Stimulated activated CD8-positive, alpha-beta memory T cell treated with anti-CD3 and anti-CD28 coated beads, Interleukin-12 subunit alpha, Interleukin-12 subunit beta, amount 100 ng/mL, for 4 hours (primary cell): ENCODE results near the gene SLC30A10.
"Not testable (repeated sequence)": the region's sequence is repeated elsewhere in the genome, so short reads cannot be mapped to it uniquely, and the experiment has no call there.

Experiments used
- DNase-seq: peaks from one replicate; pipeline ENCODE4 v3.0.0-alpha.2; 2020; ENCODE audit warnings: low read depth

The SLC30A10 gene

GRCh38 chr1:219927298-219927955 lies 930 bp downstream of the SLC30A10 start:
- no peak for DNase-seq

GRCh38 chr1:219926363-219926998 lies 1.9 kb downstream of the SLC30A10 start:
- no peak for DNase-seq

DNA sequence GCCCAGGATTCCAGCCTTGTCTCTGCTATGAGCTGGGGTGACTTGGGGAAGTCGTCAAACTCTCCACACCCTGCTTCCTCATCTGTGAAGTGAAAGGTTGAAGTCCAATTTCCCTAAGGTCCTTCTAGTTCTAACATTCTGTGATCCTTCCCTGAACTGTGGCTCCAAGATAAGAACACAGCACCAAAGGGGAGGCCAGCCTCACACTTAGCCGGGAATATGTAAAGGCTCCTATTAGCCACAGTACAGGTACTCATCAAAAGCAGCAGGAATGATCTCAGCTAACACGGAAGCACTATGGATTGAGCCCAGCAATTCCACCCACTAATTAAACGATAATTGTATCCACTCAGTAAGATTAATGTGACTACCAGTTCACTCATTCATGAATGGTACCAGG lies 4.0 kb downstream of the SLC30A10 start:
- DNase-seq, result no peak

GRCh38 chr1:219917851-219918466 lies 10.4 kb downstream of the SLC30A10 start:
- no peak for DNase-seq

GRCh38 chr1:219917281-219917680 lies 11.1 kb downstream of the SLC30A10 start:
- no peak for DNase-seq

DNA sequence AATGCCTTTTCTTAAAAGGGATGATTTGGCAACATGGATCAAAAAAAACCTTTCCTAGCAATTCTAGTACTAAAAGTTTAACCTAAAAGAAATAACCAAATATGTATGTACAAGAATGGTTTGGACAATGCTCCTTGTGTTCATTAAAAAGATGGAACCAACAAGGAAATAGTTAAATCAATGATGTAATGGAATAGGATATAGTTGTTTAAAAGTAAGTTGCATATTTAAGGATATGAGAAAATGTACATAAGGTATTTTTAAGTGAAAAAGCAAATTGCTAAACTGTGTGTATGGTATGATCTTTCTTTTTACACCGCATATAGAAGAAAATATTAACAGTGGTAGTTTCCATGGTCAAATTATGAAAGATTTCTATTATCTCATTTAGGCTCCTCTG lies 12.1 kb downstream of the SLC30A10 start:
- DNase-seq, result no peak

DNA sequence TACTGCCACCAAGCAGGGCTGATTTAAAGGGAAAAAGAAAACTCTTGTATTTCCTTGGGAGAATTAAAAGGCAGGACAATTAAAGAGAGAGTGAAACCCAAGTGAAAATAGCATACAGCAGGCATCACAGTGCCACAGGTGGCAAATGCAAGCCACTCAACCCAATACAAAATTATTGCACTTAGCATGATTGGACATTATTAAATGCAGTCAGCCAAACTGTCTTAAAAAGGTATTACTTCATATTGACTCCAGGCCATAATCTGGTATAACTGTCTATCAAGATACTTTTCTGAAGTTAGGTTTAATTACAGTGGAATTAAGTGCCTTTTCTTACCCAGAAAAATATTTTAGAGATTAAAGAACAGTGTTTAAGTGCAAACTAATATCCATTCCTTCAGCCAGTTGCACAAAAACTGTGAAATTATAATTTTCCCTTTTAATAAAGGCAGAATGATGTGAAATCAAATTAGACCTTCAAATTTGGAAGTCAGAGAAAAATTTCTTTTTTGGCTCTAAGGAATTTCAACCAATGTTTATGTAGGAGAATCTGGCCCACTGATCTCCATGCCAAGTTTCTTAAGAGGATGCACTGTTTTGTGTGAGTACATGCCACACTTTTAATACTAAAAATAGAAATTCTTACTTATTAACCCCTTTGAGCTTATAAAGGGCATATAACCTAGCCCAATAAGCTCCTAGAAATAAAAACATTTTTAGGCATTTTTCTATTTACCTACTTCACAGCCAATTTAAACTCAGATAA lies 15.2 kb downstream of the SLC30A10 start:
- no peak for DNase-seq

DNA sequence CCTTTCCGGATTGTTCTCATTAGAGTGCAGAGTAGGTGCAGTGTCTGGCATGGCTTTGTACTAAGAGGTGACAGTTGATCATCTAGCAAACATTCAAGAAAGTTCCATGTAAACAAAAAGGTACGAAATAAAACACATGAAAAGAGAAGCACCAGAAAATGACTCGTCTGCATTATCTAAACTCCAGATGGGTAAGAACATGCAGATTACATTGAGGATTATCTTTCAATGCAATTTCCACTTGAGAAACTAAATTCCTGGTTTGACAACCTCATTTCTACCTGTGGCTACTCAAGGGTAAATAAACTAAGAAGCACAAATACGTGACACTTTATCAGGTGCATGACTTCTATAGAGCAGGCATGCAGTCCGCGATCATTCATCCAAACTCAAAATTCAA lies 17.6 kb downstream of the SLC30A10 start:
- no peak for DNase-seq

DNA sequence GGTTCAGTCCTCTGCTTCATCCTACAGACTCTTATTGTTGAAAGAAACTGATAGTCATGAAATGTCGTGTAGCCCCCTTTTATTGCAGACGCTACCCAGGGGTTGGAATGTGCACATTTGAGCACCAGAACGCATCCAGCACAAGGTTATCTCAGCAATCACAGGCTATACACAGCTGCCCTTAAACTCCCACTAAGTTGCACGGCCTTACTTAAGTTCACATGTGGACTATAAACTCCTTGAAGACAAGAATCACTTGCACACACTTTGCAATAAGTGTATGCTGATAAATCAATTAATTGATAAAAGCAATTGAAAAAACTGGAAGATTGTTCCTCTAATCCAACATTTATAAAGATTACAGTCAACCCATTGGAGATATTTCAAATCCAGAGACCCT lies 18.9 kb downstream of the SLC30A10 start:
- DNase-seq, result no peak

DNA sequence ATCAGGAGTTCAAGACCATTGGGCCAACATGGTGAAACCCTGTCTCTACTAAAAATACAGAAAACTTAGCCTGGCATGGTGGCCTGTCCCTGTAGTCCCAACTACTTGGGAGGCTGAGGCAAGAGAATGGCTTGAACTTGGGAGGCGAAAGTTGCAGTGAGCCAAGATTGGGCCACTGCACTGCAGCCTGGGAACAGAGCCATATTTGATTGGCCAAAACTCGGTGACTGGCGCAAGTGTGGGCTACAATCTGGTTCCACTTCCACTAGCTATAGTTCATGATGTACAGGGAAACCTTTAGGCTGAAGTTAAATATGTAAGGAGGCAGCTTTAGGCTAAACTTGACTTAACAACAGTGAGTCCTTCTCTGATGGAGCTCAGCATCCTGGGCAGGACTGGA lies 20.2 kb downstream of the SLC30A10 start:
- no peak for DNase-seq

DNA sequence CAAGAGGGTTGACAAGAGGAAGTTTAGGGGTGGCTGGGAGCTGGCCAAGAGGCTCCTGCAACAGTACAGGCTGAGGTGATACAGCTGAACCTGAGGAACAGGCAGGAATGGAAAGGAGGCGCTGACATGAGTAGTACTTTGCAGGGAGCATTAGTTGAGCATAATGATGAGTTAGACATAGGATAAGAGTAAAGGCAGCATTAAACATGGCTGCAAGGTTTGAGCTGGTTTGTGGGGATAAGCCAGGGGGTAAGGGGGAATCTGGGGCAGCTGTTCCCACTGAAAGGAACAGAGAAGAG lies 20.6 kb downstream of the SLC30A10 start:
- no peak for DNase-seq

DNA sequence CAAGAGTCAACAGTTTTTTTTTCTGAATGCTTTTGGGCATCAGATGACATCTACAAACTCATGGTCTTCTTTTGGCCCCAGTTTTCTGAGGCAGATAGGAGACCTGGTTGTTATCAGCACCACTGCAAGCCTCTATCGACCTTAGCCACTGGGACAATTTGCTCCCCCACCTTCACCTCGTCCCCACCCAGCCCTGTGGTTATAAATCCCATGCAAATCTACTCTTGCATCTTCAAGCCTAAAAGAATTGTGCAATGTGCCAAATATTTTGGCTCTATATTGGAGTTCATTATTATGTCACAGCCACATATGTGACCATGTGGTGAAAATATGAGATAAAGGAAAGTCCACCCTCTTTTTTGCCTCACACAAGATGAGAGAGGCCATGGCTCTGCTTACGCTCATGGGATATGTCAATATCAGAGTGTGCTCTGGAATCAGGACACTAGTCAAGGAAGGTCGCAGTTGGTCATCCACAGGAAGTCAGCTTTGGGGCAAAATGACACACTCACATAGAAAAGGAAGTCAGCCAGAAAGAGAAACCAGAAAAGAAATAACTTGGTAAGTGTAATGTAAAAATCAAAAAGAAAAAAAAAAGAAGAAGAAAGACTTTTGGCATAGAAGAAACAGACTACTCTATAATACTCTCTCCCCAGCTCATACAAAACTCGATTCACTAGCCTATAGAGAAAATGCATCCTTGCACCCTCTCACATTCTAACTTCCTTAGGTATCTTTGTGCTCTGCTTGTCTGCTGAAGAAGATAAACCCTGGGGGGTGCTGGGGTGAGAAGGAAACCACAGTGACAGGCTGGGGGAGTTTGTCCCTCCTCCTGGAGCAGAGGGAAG lies 21.2 kb downstream of the SLC30A10 start:
- DNase-seq, result no peak

DNA sequence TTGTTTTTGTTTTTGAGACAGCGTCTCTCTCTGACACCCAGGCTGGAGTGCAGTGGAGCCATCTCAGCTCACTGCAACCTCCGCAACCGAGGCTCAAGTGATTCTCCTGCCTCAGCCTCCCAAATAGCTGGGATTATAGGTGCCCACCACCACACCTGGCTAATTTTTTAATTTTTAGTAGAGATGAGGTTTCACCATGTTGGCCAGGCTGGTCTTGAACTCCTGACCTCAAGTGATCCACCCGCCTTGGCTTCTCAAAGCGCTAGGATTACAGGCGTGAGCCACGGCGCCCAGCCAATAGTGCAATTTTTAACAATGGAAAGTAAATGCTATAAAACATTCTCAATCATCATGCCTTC lies 21.8 kb downstream of the SLC30A10 start:
- not testable (repeated sequence) for DNase-seq

DNA sequence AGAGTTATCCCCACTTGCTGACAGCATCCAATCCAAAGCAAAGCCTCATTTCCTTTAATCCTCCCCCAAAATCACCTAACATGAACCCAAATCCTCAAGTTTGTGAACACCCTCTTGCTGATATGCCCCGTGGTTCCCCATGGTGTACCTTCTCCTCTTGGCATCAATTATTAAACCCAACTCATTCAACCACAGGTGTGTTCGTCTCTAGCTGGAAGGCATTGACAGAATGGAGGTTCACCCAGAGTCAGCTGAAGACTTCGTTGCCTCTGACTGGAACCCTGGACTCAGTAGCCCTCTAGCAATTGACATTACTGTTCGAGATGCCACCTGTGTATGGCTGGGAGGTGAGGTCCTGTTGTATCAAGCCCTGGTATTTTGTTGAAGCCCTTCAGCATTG lies 22.8 kb downstream of the SLC30A10 start:
- DNase-seq, result no peak

GRCh38 chr1:219904934-219905333 lies 23.4 kb downstream of the SLC30A10 start:
- no peak for DNase-seq

DNA sequence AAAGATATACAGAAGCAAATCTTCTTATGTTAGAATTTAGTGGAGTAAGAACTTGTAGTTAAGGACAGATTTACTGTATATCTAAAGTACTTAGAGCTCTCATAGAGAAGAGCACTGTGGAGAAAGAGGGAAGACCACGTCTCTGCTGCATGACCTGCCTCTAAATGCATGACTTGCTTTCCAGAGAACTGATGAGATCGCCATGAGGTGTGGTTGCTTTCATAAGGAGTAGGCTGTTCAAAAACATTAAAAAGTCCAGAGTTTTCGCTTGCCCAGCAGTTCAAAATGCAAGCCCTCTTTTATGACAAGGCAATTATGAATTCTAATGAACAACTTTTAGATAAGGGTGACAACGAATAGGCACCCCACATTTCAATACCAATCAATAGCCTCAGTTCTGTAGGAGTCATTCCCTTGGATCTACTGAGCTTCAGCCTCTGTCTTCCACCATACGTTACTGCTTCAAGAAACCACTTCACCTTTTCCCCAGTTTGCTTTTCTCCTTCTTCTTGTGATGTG lies 24.9 kb downstream of the SLC30A10 start:
- no peak for DNase-seq

DNA sequence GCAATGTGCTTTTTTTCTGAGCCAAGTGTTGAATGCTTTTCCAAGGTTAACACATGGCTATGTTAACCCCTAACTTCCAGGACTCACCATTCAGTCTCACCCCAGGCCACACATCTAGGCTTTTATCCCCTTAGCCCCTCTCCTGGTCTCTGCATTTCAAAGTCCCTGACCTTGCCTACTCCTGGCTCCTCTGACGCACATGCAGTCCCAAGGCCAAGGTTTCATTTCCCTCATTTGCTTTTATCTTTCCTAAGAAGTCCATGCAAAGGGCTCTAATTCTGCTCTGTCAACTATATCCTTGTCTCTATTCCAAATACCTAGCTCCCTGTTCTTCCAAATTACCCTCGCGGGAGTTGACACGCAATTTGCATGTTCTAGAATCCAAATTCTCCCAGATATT lies 25.4 kb downstream of the SLC30A10 start:
- no peak for DNase-seq

GRCh38 chr1:219900882-219901281 lies 27.5 kb downstream of the SLC30A10 start:
- no peak for DNase-seq

GRCh38 chr1:219900201-219900600 lies 28.2 kb downstream of the SLC30A10 start:
- DNase-seq, result no peak

DNA sequence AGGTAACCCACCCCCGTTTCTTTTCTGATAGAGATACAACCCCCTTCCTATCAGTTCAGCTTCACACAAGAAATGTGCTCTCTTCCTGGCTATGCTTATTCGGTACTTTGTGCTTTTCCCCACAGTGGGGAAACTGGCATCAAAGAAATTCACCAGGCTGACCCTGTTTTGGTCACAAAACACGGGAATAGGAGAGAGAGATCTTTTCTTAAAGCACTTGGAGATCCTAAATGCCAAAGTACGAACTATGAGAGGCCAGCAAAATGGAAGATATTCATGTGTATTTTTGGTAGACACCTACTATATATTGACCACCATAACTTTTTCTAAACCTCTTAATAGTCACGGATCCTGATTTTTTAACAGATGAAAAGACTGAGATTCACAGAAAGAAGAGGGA lies 30.0 kb downstream of the SLC30A10 start:
- no peak for DNase-seq

DNA sequence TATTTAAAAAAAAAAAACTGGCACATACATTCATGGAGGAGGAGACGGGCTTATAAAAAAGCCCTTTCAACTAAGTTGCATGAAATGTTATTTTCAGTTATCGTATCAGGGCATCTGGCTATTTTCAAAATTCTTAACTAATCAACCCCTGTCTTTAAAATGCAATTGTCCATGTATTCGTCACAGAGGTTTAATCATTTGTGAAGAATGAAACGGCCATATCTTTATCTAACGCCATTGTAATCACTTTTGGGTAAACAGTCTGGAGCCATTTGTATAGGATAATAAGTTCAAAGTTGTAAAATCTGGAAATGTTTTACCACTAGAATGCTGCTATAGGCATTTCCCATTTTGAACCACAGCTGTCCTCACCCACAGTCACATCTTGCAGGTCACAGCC lies 30.4 kb downstream of the SLC30A10 start:
- DNase-seq, result no peak

- not testable (repeated sequence) for DNase-seq
Measured at GRCh38 chr1:219892271-219892670, 36.1 kb downstream of the SLC30A10 start.
